ENCODE data around the gene MTSS2. TPM values are rescaled to one million over a fixed set of nuclear protein-coding genes. Genes with fewer than 3 reads are reported as not detected.

The MTSS2 gene
- total RNA-seq, 1 donor from 2014 or later = 82.6 TPM

DNA sequence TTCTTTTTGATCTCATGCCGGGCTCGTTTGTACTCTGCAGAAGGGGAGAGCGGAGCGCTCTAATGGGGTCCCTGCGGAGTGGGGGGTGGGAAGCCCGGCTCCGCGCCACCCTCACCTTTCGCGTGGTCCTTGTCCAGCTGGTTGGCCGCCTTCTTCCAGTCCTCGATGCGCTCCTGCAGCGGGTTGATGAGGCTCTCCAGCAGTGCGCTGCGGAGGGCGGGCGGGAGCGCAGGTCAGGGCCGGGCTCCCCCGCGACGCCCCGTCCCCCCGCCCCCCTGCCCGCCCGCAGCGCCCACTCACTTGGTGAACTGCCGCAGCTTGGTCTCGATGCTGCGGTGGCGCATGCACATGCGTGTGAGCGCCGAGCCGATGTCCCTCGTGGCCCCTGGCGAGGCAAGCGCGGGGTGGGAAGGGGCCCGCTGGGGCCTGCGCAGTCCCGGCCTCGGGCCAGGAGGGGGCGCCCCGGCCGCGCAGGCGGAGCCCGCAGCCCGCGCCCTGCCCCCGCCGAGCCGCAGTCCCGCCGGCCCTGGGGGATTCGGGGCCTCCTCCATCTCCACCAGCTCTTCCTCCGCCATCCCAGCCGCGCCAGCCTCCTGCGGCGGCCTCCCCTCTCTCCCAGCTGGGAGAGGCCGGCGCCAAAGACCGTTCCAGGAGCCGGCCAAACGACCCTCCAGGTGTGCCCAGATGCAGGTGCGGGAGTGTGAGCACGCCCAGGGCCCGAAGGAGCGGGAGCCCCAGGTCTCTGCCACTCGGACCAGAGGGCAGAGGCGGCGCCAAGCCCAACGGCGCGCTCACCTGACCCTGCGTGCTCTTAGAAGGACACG is 6.0 kb downstream of the MTSS2 start:
- H3K4me1 Mint-ChIP-seq (ENCODE audit: unreplicated experiment) = peaks cover 15% of the 10 kb centered on the region
- peak; percentile 64 for DNase-seq (ENCODE audit: low spot score)
- H3K9me3 Mint-ChIP-seq (ENCODE audit: unreplicated experiment) = no peaks in the 10 kb centered on the region
- peaks cover 18% of the 10 kb centered on the region for H3K36me3 Mint-ChIP-seq (ENCODE audit: low read depth, unreplicated experiment)
- H3K4me3 Mint-ChIP-seq (ENCODE audit: unreplicated experiment) = no peak overlapping the region
- no peak overlapping the region for H3K27ac Mint-ChIP-seq (ENCODE audit: unreplicated experiment)
- TF ChIP-seq, protein P1, sequence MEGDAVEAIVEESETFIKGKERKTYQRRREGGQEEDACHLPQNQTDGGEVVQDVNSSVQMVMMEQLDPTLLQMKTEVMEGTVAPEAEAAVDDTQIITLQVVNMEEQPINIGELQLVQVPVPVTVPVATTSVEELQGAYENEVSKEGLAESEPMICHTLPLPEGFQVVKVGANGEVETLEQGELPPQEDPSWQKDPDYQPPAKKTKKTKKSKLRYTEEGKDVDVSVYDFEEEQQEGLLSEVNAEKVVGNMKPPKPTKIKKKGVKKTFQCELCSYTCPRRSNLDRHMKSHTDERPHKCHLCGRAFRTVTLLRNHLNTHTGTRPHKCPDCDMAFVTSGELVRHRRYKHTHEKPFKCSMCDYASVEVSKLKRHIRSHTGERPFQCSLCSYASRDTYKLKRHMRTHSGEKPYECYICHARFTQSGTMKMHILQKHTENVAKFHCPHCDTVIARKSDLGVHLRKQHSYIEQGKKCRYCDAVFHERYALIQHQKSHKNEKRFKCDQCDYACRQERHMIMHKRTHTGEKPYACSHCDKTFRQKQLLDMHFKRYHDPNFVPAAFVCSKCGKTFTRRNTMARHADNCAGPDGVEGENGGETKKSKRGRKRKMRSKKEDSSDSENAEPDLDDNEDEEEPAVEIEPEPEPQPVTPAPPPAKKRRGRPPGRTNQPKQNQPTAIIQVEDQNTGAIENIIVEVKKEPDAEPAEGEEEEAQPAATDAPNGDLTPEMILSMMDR (IDR thresholded peaks at IDR 0.05; ENCODE audit: unreplicated experiment) = peak; percentile 81
- peaks cover 6% of the 10 kb centered on the region for H3K27me3 Mint-ChIP-seq (ENCODE audit: unreplicated experiment)

DNA sequence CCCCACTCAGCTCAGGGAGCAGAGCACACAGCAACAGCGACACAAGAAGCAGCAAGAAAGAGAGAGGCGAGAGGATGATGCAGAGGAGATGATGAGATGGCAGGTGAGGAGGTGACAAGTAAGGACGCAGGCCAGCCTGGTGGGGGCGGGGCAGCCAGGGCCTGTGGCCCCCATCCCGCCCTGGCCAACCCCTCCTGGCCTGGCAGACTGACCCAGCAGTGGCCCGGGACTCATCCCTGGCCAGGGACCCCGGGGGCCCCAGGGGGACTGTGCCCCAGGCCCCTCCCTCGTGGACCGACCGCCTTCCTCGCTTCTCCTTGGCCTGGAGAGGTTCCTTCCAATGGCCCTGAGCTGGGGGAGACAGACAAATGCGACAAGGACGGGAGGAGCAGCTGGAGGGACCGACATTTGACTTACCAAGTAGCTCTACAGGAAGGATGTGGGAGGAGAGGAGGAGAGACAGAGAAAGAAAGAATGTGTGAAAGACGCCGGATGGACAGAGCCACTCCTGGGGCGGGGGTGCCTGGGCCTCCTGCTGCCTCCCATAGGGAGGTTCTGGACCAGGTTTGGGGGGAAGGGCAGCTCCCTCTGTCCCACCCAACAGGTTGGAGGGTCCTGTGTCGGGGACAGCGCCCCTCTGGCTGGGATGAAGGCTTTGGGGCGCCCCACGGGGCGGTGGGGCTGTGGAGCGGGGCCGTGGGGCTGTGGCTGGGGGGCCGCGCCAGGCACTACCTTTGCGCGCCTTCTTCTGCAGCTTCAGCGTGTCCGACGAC is 6.8 kb downstream of the MTSS2 start:
- TF ChIP-seq, protein P1 (IDR thresholded peaks at IDR 0.05; ENCODE audit: unreplicated experiment) = no peak
- Mint-ChIP-seq H3K4me1 (ENCODE audit: unreplicated experiment) (peaks cover 15% of the 10 kb centered on the region), H3K27ac (ENCODE audit: unreplicated experiment) (no peak overlapping the region), H3K36me3 (ENCODE audit: low read depth, unreplicated experiment) (peaks cover 18% of the 10 kb centered on the region), H3K9me3 (ENCODE audit: unreplicated experiment) (no peaks in the 10 kb centered on the region), H3K4me3 (ENCODE audit: unreplicated experiment) (no peak overlapping the region), H3K27me3 (ENCODE audit: unreplicated experiment) (peaks cover 6% of the 10 kb centered on the region)
- no peak for DNase-seq (ENCODE audit: low spot score)

DNA sequence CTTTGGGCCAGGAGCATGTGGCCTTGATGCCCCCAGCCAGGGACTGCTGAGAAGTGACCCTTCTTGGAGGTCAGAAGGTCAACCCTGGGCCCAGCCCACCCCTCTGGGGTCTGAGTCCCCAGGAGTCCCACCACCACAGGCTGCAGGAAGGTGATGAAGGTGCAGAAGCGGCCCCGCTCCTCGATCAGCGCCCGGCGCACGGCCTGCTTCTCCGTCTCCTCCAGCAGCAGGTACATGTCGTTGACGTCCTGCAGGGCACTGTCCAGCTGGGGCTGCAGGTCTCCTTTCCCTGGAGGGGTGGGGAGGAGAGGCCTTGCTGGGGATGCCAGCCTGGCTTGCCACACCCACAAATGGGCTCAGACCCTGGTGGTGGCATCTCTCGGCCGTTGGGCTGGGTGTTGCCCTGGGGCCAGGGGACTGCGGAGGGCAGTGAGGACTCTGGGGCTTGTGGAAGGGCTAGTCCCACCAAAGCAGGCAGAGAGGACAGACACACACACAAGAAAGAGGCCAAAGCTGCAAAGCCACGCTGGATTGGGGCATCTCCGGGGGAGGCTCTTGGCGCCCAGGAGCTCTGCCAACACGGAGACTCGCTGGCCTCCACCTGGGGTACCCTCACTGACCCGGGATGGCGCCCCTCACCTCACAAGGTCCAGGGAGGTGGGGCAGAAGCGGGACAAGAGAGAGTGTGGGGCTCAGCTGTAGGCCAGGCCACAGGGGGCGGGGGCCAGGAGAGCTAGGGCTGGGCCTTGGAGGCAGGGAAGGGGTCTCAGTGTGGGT is 7.5 kb downstream of the MTSS2 start:
- TF ChIP-seq, protein P1 (IDR thresholded peaks at IDR 0.05; ENCODE audit: unreplicated experiment) = no peak
- Mint-ChIP-seq H3K27me3 (ENCODE audit: unreplicated experiment) (peaks cover 3% of the 10 kb centered on the region), H3K36me3 (ENCODE audit: low read depth, unreplicated experiment) (peaks cover 23% of the 10 kb centered on the region), H3K4me1 (ENCODE audit: unreplicated experiment) (peaks cover 10% of the 10 kb centered on the region), H3K4me3 (ENCODE audit: unreplicated experiment) (no peak overlapping the region), H3K27ac (ENCODE audit: unreplicated experiment) (no peak overlapping the region), H3K9me3 (ENCODE audit: unreplicated experiment) (no peaks in the 10 kb centered on the region)
- DNase-seq (ENCODE audit: low spot score) = no peak

DNA sequence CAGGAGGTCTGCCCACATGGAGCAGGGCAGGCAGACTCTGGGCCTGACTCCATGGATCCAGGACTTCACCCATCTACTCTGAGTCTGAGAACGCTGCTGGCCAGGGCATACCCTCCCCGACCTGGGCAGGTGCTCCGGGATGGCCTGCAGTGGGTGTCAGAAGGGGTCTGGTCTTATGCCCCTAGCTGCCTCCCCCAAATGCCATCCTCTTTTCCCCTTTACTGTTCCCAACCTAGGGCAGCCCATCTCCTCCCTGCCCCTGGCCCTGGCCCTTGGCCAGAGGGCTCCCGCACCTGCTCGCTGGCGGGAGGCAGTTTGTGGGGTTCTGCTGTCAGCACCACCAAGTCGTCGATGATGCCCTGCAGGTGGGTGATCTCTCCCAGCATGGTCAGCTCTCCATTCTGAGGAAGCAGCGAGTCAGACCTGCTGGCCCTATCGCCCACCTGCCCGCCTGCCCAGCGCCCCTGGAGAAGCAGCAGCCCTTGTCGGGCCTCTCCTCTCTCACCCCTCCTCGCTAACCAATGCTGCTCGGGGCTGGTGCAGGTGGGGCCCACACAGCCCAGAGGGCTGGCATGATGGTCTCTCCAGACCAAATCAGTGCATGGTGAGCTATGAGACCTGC is 8.2 kb downstream of the MTSS2 start:
- H3K27me3 Mint-ChIP-seq (ENCODE audit: unreplicated experiment) = peaks cover 1% of the 10 kb centered on the region
- DNase-seq (ENCODE audit: low spot score) = no peak
- H3K4me1 Mint-ChIP-seq (ENCODE audit: unreplicated experiment) = peaks cover 7% of the 10 kb centered on the region
- H3K27ac Mint-ChIP-seq (ENCODE audit: unreplicated experiment) = no peak overlapping the region
- no peak overlapping the region for H3K4me3 Mint-ChIP-seq (ENCODE audit: unreplicated experiment)
- TF ChIP-seq, protein P1 (IDR thresholded peaks at IDR 0.05; ENCODE audit: unreplicated experiment) = no peak
- no peaks in the 10 kb centered on the region for H3K9me3 Mint-ChIP-seq (ENCODE audit: unreplicated experiment)
- H3K36me3 Mint-ChIP-seq (ENCODE audit: low read depth, unreplicated experiment) = peaks cover 29% of the 10 kb centered on the region
